ENCODE measurements around the gene C1orf226. TPM values are rescaled to one million over a fixed set of nuclear protein-coding genes. Genes with fewer than 3 reads are reported as not detected.
A peak's percentile ranks its signal among the peaks of the same experiment; 100 is the strongest.

C1orf226 gene
- total and polyA plus RNA-seq, 9 of the 15 experiments (the other 6 are each of a cell fraction or from before 2014, with no cell fraction given): 0.10 to 1.4 (median 0.47) TPM

- TF ChIP-seq PTRF (tag; IDR thresholded peaks at IDR 0.05) (no peak), POLR3A (IDR thresholded peaks at IDR 0.05; ENCODE audit: borderline replicate concordance, extremely low read depth, insufficient read depth, insufficient read length) (no peak), FOXJ3 (CRISPR knock-in tag; IDR thresholded peaks at IDR 0.05) (no peak), ZNF224 (CRISPR knock-in tag; IDR thresholded peaks at IDR 0.05) (no peak), CAMTA2 (CRISPR knock-in tag; conservative IDR thresholded peaks at IDR 0.05) (no peak), ZNF274 (IDR thresholded peaks at IDR 0.05; ENCODE audit: borderline replicate concordance, low read depth, low read length) (peak; percentile 49; the same call in 1 of the 2 replicates), CCAR2 (IDR thresholded peaks at IDR 0.05; ENCODE audit: low read depth, low read length) (no peak), PRMT5 (CRISPR knock-in tag; IDR thresholded peaks at IDR 0.05) (no peak), MCM5 (IDR thresholded peaks at IDR 0.05; ENCODE audit: low read depth) (no peak), CREB3L1 (IDR thresholded peaks at IDR 0.05; ENCODE audit: borderline replicate concordance, low read depth) (no peak), NCOR1 (IDR thresholded peaks at IDR 0.05) (peak; percentile 96), TSHZ1 (CRISPR knock-in tag; IDR thresholded peaks at IDR 0.05) (no peak), PREB (CRISPR knock-in tag; IDR thresholded peaks at IDR 0.05) (no peak), ZNF75A (CRISPR knock-in tag; IDR thresholded peaks at IDR 0.05) (0 out of 2 replicates have a peak, but pooled peaks have one; percentile 68), TAF1 (IDR thresholded peaks at IDR 0.05; ENCODE audit: control insufficient read depth, extremely low read depth, insufficient read depth, low read length, severe bottlenecking) (no peak), CEBPG (CRISPR knock-in tag; IDR thresholded peaks at IDR 0.05) (no peak), CEBPG (tag; conservative IDR thresholded peaks at IDR 0.05 in 1 of 2, IDR thresholded peaks at IDR 0.05 in 1 of 2) (no peak), EP400 (IDR thresholded peaks at IDR 0.05) (peak; percentile 37; the same call in 1 of the 2 replicates), CBX2 (IDR thresholded peaks at IDR 0.05; ENCODE audit: insufficient read depth, low read length, poor library complexity, severe bottlenecking) (no peak), RBM15 (IDR thresholded peaks at IDR 0.05; ENCODE audit: insufficient read depth, low read length) (no peak), ETS2 (tag; IDR thresholded peaks at IDR 0.05; ENCODE audit: borderline replicate concordance, poor library complexity, severe bottlenecking) (no peak)
These were observed 9.1 kb upstream of the C1orf226 start (continued) for GRCh38 chr1:162372159-162373071.
